Activated naive CD4-positive, alpha-beta T cell treated with anti-CD3 and anti-CD28 coated beads, Interleukin-2, amount 50 U/mL, for 72 hours (primary cell): ENCODE data around the gene NUP153. TPM values are rescaled to one million over a fixed set of nuclear protein-coding genes. Genes with fewer than 3 reads are reported as not detected.
"Not testable (repeated sequence)": the region's sequence is repeated elsewhere in the genome, so short reads cannot be mapped to it uniquely, and the experiment has no call there.

Source experiments
- ATAC-seq, 2 donors: fragments of 150-1000 bp; cut with Tn5 transposase; 2 replicates each; pipeline ENCODE4 v1.10.0; 2021; ENCODE audit warnings: mild to moderate bottlenecking in 2 of 2, moderate library complexity in 2 of 2
- DNase-seq, 2 donors: peaks; one replicate each; pipeline ENCODE4 v3.0.0; 2021 to 2022; ENCODE audit warnings: low spot score in 2 of 2
- H3K27ac Mint-ChIP-seq, 2 donors: one replicate each; pipeline ENCODE4 v1.8.0; 2022; ENCODE audit warnings: mild to moderate bottlenecking in 2 of 2, mixed read lengths in 2 of 2
- H3K36me3 Mint-ChIP-seq, 2 donors: one replicate each; pipeline ENCODE4 v1.8.0; 2022; ENCODE audit warnings: mixed read lengths in 2 of 2
- H3K9me3 Mint-ChIP-seq, 2 donors: one replicate each; pipeline ENCODE4 v1.8.0; 2022; ENCODE audit warnings: mixed read lengths in 2 of 2
- total RNA-seq, 2 donors: library from RNA; stranded (reverse); gene quantifications; one replicate each; pipeline ENCODE4 v1.2.3, GENCODE V29; 2022

Gene NUP153
- total RNA-seq, result 10 to 100 TPM; 77.3 to 84.8 TPM

DNA sequence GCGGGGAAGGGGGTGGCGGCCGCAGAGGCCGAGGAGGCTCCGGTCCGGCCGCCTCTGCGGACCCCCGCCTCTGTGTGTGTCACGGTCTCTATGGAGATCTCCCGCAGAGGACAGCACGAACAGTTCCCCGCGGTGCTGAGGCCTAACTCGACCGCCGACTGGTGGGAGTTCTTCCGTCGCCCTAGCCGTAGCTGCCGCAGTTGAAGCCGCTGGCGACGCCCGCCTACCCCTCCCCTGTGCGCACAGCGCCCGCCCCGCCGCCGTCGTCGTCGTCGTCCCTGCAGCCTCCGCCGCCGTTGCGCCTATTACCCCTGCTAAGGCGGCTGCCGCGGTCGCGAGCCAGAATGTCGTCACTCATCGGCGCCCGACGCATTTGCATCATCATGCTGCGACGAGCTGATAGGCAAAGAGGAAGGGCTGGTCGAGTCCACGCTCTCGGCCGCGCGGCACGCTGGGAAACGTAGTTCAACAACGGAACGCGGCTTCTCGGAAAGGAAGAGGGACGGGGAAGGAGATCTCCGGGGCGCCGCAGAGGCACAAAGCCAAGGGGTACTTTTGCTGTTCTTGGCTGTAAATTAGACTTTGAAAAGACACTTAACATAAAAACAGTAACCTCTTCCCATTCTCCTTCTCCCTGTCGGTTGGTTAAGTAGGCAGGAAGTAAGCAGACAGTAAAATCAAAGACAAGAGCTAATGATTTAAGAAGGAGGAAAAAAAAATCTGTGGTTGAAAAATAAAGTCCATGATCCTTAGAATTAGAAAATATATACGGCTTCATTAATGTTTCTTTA, at the start of gene NUP153:
Gene NUP153, minus strand, starts transcription at position 346 of the 791 bp plus-strand sequence. CDS start 538 bp downstream, outside the sequence.
- Mint-ChIP-seq H3K9me3 (no peaks in the 10 kb centered on the region), H3K36me3 (peaks cover 23 to 40% of the 10 kb centered on the region in 2 donors), H3K27ac (peak within 1 kb of the TSS; percentile 98 to 100)
- peak; percentile 58 to 81 for ATAC-seq
- DNase-seq, result peak; percentile 99 to 100

DNA sequence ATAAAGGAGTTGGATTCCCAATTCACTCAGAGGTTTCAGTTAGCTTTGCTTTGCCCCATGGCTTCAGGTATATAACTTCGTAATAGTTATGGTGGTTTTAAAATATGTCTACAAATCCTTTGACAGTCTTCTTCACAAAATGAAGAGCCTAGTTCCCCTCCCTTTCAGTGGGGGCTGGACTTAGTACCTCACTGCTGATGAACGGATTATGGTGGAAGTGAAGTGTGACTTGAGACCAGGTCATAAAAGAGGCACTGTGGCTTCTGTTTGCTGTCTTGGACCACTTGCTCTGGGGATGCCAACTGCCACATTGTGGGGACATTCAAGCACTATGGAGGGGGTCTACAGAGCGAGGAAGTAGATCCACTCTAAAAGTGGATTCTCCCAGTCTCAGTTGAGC, 47.5 kb upstream of the NUP153 start:
- Mint-ChIP-seq H3K27ac (no peak overlapping the region), H3K36me3 (no peaks in the 10 kb centered on the region), H3K9me3 (no peaks in the 10 kb centered on the region)
- no peak for DNase-seq
- no peak for ATAC-seq

DNA sequence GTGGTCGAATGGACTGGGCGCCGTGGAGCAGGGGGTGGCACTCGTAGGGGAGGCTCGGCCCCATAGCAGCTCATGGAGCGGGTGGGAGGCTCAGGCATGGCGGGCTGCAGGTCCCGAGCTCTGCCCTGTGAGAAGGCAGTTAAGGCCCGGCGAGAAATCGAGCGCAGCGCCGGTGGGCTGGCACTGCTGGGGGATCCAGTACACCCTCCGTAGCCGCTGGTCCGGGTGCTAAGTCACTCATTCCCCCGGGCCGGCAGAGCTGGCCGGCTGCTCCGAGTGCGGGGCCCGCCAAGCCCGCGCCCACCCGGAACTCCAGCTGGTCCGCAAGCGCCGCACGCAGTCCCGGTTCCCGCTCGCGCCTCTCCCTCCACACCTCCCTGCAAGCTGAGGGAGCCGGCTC, 38.6 kb upstream of the NUP153 start:
- not testable (repeated sequence) for ATAC-seq, H3K36me3 Mint-ChIP-seq, H3K27ac Mint-ChIP-seq

DNA sequence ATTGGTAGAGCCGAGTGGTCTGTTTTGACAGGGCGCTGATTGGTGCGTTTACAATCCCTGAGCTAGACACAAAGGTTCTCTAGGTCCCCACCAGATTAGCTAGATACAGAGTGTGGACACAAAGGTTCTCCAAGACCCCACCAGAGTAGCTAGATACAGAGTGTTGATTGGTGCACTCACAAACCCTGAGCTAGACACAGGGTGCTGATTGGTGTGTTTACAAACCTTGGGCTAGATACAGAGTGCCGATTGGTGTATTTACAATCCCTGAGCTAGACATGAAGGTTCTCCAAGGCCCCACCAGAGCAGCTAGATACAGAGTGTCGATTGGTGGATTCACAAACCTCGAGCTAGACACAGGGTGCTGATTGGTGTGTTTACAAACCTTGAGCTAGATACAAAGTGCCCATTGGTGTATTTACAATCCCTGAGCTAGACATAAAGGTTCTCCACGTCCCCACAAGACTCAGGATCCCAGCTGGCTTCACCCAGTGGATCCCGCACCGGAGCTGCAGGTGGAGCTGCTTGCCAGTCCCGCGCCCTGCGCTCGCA, 38.1 kb upstream of the NUP153 start:
- not testable (repeated sequence) for DNase-seq, H3K36me3 Mint-ChIP-seq, H3K27ac Mint-ChIP-seq, H3K9me3 Mint-ChIP-seq, ATAC-seq

More for the DNA sequence above, 38.6 kb upstream of the NUP153 start:
- DNase-seq, H3K9me3 Mint-ChIP-seq: not testable (repeated sequence)

DNA sequence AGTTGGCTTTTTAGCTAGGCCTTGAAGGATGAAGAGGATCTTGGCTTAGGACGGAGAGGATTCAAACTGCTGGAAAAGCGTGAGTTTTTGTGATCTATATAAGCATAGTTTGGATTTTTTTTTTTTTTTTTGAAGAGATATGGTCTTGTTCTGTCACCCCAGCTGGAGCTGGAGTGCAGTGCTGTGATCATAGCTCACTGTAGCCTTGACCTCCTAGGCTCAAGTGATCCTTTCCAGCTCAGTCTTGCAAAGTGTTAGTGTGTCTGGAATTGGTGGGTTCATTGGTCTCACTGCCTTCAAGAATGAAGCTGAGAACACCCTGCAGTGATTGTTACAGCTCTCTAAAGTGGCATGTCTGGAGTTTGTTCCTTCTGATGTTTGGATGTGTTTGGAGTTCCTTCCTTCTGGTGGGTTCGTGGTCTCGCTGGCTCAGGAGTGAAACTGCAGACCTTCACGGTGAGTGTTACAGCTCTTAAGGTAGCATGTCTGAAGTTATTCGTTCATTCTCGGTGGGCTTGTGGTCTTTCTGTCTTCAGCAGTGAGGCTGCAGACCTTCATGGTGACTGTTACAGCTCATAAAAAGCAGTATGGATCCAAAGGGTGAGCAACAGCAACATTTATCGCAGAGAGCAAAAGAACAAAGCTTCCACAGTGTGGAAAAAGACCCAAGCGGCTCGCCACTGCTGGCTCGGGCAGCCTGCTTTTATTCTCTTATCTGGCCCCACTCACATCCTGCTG, 37.5 kb upstream of the NUP153 start:
- H3K27ac Mint-ChIP-seq, result no peak overlapping the region
- ATAC-seq, result no peak

DNA sequence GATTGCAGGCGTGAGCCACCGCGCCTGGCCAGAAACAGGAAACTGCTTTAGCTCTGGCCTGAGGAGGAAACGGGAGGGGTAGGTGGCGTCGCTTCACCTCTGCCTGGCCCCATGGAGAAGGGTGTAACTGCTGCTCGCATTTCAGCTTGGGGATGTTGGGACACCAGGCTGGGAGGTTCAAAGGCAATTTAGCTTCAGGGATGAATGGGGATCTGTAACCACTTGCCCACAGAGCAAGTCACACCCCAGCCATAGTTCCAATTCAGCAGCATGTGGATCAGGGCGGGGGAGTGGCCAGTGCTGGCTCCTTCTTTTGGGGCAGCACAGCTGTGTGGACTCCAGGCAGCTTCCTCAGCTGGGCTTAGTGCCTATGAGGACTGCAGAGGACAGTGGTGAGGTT, 34.8 kb upstream of the NUP153 start:
- no peak overlapping the region for H3K27ac Mint-ChIP-seq
- peaks cover 7 to 19% of the 10 kb centered on the region in 2 donors for H3K9me3 Mint-ChIP-seq
- no peak for ATAC-seq
- DNase-seq, result no peak
- peaks cover 5 to 6% of the 10 kb centered on the region in 2 donors for H3K36me3 Mint-ChIP-seq

More for the DNA sequence above, 37.5 kb upstream of the NUP153 start:
- Mint-ChIP-seq H3K9me3 (peaks cover 0 to 8% of the 10 kb centered on the region in 2 donors), H3K36me3 (peaks cover 5 to 6% of the 10 kb centered on the region in 2 donors)
- DNase-seq, result no peak

DNA sequence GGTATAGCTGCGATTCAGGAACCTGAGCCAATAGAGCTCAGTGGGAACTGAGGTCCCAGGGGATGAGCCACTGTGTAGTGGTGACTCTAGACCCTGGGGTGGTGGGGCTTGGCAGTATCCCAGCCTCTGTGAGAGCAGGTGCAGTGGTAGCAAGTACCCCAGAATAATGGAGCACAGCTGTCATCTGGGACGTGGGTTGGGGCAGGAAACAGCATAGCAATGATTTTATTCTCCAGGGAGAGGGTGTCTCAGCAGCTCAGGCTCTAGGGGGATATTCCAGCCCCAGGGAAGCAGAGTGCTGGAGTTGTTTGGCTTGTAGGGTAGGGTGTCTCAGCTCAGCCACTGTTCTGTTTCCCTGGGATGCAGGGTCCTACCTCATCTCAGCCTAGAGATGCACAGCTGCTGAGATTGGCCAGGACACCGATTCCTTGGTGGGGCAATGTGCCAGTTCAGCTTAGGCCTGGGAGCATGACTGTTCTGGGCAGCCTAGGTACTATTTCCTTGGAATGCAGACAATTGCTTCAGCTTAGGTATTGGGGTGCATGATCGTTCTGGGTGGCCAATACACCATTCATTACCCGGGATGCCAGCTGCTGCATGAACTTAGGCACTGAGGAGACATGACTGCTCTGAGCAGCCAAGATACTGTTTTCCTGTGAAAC, 34.0 kb upstream of the NUP153 start:
- Mint-ChIP-seq H3K9me3 (peaks cover 7 to 19% of the 10 kb centered on the region in 2 donors), H3K36me3 (peaks cover 5 to 6% of the 10 kb centered on the region in 2 donors), H3K27ac (no peak overlapping the region)
- ATAC-seq (no peak), DNase-seq (no peak)

DNA sequence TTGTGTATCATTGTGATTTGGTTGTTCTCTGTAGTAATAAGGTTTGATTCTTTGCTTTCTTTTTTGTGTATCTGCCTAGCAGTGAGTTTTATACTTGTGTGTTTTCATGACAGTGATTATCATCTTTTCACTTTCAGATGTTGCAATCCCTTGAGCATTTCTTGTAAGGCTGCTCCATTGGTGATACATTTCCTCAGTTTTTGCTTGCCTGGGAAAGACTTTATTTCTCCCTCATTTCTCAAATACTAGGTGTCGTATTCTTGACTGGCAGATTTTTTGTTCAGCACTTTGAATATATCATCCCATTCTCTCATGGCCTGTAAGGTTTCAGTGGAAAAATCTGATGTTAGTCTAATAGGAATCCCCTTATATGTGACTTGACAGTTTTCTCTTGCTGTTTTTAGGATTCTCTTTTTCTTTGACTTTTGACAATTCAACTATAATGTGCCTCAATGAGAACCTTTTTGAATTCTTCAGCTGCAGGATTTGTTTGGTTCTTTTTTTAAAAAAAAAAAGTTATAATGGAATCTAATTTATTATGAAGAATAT, 31.1 kb upstream of the NUP153 start:
- peaks cover 5 to 6% of the 10 kb centered on the region in 2 donors for H3K36me3 Mint-ChIP-seq
- H3K27ac Mint-ChIP-seq, result no peak overlapping the region
- peaks cover 7 to 19% of the 10 kb centered on the region in 2 donors for H3K9me3 Mint-ChIP-seq
- ATAC-seq, result no peak
- no peak for DNase-seq

DNA sequence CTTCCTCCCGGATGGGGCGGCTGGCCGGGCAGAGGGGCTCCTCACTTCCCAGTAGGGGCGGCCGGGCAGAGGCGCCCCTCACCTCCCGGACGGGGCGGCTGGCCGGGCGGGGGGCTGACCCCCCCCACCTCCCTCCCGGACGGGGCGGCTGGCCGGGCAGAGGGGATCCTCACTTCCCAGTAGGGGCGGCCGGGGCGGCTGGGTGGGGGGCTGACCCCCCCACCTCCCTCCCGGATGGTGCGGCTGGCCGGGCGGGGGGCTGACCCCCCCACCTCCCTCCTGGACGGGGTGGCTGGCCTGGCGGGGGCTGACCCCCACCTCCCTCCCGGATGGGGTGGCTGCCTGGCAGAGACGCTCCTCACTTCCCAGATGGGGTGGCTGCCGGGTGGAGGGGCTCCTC, 28.6 kb upstream of the NUP153 start:
- H3K9me3 Mint-ChIP-seq, result peaks cover 7 to 16% of the 10 kb centered on the region in 2 donors
- ATAC-seq, DNase-seq, H3K36me3 Mint-ChIP-seq, H3K27ac Mint-ChIP-seq: not testable (repeated sequence)

DNA sequence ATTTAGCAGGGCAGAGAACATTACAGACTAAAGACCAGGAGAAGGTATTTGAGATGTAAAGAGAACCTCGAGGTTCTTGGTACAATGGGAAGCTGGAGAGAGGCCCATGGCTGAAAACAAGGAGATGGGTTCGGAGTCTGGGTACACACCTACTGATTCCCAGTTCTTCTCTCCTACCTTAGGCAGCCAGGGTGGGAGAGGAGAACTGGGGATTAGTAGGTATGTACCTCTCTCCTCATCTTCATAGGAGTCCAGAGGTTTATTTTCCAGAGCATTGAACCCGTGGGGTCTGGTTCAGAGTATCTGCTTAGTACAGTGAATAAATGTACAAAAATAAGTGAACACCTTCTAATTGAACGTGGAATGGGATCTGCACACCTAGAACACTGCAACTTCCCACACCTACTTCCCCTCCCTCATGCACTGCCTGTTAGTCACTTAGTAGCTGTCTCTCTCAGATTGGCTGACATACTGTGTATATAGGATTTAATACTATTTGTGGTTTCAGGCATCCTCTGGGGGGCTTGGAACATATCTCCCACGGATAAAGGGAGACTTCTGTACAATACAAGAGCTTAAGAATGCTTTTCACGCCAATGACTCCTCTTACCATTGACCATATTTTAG, 23.5 kb upstream of the NUP153 start:
- Mint-ChIP-seq H3K9me3 (peaks cover 0 to 7% of the 10 kb centered on the region in 2 donors), H3K27ac (no peak overlapping the region), H3K36me3 (no peaks in the 10 kb centered on the region)
- ATAC-seq, result no peak
- no peak for DNase-seq

DNA sequence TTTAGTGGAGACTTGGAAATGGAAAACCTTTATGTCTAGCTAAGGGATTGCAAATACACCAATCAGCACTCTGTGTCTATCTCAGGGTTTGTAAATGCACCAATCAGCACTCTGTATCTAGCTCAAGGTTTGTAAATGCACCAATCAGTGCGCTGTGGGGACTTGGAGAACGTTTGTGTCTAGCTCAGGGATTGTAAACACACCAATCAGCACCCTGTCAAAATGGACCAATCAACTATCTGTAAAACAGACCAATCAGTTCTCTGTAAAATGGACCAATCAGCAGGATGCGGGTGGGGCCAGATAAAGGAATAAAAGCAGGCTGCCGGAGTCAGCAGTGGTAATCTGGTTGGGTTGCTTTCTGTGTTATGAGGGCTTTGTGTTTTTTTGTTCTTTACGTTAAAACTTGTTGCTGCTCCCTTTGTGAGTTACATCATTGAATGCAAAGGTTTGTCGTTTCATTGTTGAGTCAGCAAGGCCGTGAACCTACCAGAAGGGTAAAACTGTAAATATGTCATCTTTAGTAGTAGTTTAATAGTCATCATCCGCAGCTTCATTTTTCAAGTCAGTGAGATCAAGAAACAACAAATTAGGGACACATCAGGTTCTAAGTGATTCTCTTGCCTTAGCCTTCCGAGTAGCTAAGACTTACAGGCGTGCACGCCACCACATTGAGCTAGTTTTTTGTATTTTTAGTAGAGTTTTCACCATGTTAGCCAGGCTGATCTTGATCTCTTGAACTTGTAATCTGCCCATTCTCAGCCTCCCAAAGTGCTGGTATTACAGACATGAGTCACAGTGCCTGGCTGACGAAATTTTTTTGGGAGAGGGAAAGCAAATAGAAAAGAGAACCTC, 22.7 kb upstream of the NUP153 start:
- DNase-seq (no peak), ATAC-seq (no peak)
- no peaks in the 10 kb centered on the region for H3K36me3 Mint-ChIP-seq
- H3K27ac Mint-ChIP-seq, result no peak overlapping the region
- peaks cover 0 to 7% of the 10 kb centered on the region in 2 donors for H3K9me3 Mint-ChIP-seq

DNA sequence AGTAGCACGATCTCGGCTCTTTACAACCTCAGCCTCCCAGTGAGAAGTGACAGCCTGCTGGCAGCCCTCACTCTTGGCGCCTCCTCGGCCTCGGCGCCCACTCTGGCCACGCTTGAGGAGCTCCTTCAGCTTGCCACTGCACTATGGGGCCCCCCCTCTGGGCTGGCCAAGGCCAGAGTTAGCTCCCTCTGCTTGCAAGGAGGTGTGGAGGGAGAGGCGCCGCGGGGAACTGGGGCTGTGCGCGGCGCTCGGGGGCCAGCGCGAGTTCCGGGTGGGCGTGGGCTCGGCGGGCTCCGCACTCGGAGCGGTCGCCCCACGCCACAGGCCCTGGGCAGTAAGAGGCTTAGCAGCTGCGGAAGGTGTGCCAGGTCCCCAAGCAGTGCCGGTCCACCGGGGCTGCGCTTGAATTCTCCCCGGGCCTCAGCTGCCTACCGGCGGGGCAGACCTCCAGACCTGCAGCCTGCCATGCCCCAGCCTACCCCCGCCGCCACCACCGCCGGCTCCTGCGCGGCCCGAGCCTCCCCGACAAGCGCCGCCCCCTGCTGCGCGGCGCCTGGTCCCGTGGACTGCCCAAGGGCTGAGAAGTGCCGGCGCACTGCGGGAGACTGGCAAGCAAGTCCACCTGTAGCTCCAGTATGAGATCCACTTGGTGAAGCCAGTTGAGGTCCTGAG, 22.0 kb upstream of the NUP153 start:
- no peak for ATAC-seq
- peaks cover 0 to 7% of the 10 kb centered on the region in 2 donors for H3K9me3 Mint-ChIP-seq
- no peak overlapping the region for H3K27ac Mint-ChIP-seq
- H3K36me3 Mint-ChIP-seq, result no peaks in the 10 kb centered on the region
- no peak for DNase-seq

DNA sequence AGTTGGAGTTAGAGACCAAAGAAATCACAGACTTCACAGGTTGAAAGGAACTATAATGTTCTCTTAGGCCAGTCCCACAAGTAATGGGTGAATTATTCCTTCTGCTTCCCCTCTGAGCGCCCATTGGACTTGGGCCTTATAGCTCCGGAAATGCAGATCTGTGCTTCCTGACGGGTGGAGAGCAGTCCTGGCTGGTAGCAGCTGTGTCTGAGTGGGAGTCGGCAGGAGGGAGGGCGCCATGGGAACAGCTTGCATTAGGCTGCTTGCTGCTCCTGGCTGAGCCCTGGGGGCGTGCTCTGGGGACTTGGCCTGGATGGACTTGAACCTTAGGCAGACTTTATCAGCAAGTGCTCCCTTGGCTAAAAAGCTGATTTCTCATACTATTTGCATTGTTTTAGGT, 18.4 kb upstream of the NUP153 start:
- Mint-ChIP-seq H3K27ac (no peak overlapping the region), H3K36me3 (no peaks in the 10 kb centered on the region), H3K9me3 (peaks cover 0 to 7% of the 10 kb centered on the region in 2 donors)
- DNase-seq, result no peak
- no peak for ATAC-seq

DNA sequence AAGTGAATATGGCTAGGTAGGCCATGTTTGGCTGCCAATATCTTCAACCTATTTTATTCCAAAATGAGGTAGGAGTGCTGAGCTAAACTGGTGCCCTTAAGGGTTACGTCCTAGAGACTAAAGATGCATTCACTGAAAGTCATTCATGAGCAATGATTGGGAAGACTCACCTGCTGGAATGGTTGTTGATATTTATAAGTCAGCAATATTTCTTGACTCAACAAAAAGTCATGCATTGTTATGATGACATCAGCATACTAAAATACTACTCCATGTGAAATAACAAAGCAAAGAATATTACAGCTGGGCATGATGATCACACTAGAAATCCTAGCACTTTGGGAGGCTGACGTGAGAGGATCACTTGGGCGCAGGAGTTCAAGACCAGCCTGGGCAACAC, 17.6 kb upstream of the NUP153 start:
- H3K9me3 Mint-ChIP-seq, result peaks cover 0 to 2% of the 10 kb centered on the region in 2 donors
- DNase-seq, result no peak
- no peaks in the 10 kb centered on the region for H3K36me3 Mint-ChIP-seq
- no peak overlapping the region for H3K27ac Mint-ChIP-seq
- no peak for ATAC-seq

DNA sequence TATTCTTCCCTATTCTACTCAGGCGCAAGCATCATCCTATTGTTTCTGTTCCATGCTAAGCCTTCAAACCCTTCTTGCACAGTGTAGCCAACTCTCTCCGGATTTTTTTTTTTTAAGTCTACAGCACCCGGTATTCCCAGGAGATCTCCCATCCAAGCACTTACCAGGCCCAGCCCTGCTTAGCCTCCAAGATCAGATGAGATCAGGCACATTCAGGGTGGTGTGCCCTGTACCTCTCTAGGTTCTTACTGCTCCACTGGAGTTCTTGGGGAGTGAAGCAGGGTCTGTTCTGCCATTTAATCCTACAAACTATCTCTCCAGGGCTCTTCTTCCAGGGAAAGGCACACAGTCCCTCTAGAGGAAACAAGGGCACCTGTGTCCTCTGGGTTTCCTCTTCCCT, 14.9 kb upstream of the NUP153 start:
- no peak for DNase-seq
- ATAC-seq, result no peak
- Mint-ChIP-seq H3K36me3 (no peaks in the 10 kb centered on the region), H3K27ac (no peak overlapping the region), H3K9me3 (no peaks in the 10 kb centered on the region)
